ENCODE data around the gene BICD1. TPM values are rescaled to one million over a fixed set of nuclear protein-coding genes. Genes with fewer than 3 reads are reported as not detected.

Gene BICD1
- total and polyA plus RNA-seq, 2 donors (not counting 1 experiment from before 2014, with no cell fraction given) = 11.1 to 12.4 TPM

GRCh38 chr12:32205731-32206130 lies 99.1 kb downstream of the BICD1 start:
- TF ChIP-seq EZH2 (IDR thresholded peaks at IDR 0.05; ENCODE audit: low read length, missing control alignments) (no peak), CTCF (conservative IDR thresholded peaks at IDR 0.05 in 1 of 2, IDR thresholded peaks at IDR 0.05 in 1 of 2; ENCODE audit: low read depth in 1 of 2, low read length in 2 of 2) (no peak)
- Histone ChIP-seq H3K4me3 (replicated peaks in 1 of 4; ENCODE audit: control extremely low read depth in 1 of 4, insufficient read depth in 1 of 4, low read depth in 3 of 4, low read length in 4 of 4) (no peak overlapping the region), H3K79me2 (ENCODE audit: control insufficient read depth, insufficient read depth, low read length) (no peaks in the 10 kb centered on the region), H3K9me3 (ENCODE audit: control insufficient read depth, insufficient read depth, low read depth, low read length) (no peaks in the 10 kb centered on the region), H2AFZ (ENCODE audit: low read length) (no peak overlapping the region), H4K20me1 (ENCODE audit: control insufficient read depth, extremely low read depth, insufficient read depth, low read length) (peaks cover 2% of the 10 kb centered on the region), H3K36me3 (ENCODE audit: control insufficient read depth, insufficient read depth, low read length) (no peaks in the 10 kb centered on the region), H3K4me1 (ENCODE audit: control insufficient read depth, extremely low read depth, insufficient read depth, low read length) (no peaks in the 10 kb centered on the region), H3K9ac (ENCODE audit: insufficient read depth, low read length) (no peak overlapping the region), H3K4me2 (ENCODE audit: extremely low read depth, insufficient read depth, low read length) (no peak overlapping the region), H3K27me3 (ENCODE audit: control insufficient read depth, insufficient read depth, low read length) (no peaks in the 10 kb centered on the region), H3K27ac (ENCODE audit: insufficient read depth, low read length) (no peak overlapping the region)
- no peak for DNase-seq (ENCODE audit: low read depth in 2 of 2)

- Histone ChIP-seq H3K79me2 (ENCODE audit: control insufficient read depth, insufficient read depth, low read length) (no peaks in the 10 kb centered on the region), H3K27me3 (ENCODE audit: control insufficient read depth, insufficient read depth, low read length) (no peaks in the 10 kb centered on the region), H3K9me3 (ENCODE audit: control insufficient read depth, insufficient read depth, low read depth, low read length) (no peaks in the 10 kb centered on the region), H3K4me2 (ENCODE audit: extremely low read depth, insufficient read depth, low read length) (no peak overlapping the region), H3K9ac (ENCODE audit: insufficient read depth, low read length) (no peak overlapping the region), H2AFZ (ENCODE audit: low read length) (no peak overlapping the region), H3K4me3 (replicated peaks in 1 of 4; ENCODE audit: control extremely low read depth in 1 of 4, insufficient read depth in 1 of 4, low read depth in 3 of 4, low read length in 4 of 4) (no peak overlapping the region), H4K20me1 (ENCODE audit: control insufficient read depth, extremely low read depth, insufficient read depth, low read length) (peaks cover 2% of the 10 kb centered on the region), H3K27ac (ENCODE audit: insufficient read depth, low read length) (no peak overlapping the region), H3K4me1 (ENCODE audit: control insufficient read depth, extremely low read depth, insufficient read depth, low read length) (no peaks in the 10 kb centered on the region), H3K36me3 (ENCODE audit: control insufficient read depth, insufficient read depth, low read length) (no peaks in the 10 kb centered on the region)
- DNase-seq (ENCODE audit: low read depth in 2 of 2) = no peak
- TF ChIP-seq EZH2 (IDR thresholded peaks at IDR 0.05; ENCODE audit: low read length, missing control alignments) (no peak), CTCF (conservative IDR thresholded peaks at IDR 0.05 in 1 of 2, IDR thresholded peaks at IDR 0.05 in 1 of 2; ENCODE audit: low read depth in 1 of 2, low read length in 2 of 2) (no peak)
These were observed 101.7 kb downstream of the BICD1 start for GRCh38 chr12:32208355-32208754.

- H3K4me2 ChIP-seq (ENCODE audit: extremely low read depth, insufficient read depth, low read length) = no peak overlapping the region
- H3K4me3 ChIP-seq (replicated peaks in 1 of 4; ENCODE audit: control extremely low read depth in 1 of 4, insufficient read depth in 1 of 4, low read depth in 3 of 4, low read length in 4 of 4) = no peak overlapping the region
- H3K79me2 ChIP-seq (ENCODE audit: control insufficient read depth, insufficient read depth, low read length) = no peaks in the 10 kb centered on the region
- no peak overlapping the region for H2AFZ ChIP-seq (ENCODE audit: low read length)
- TF ChIP-seq EZH2 (IDR thresholded peaks at IDR 0.05; ENCODE audit: low read length, missing control alignments) (no peak), CTCF (conservative IDR thresholded peaks at IDR 0.05 in 1 of 2, IDR thresholded peaks at IDR 0.05 in 1 of 2; ENCODE audit: low read depth in 1 of 2, low read length in 2 of 2) (no peak)
- H3K27me3 ChIP-seq (ENCODE audit: control insufficient read depth, insufficient read depth, low read length) = no peaks in the 10 kb centered on the region
- H3K9ac ChIP-seq (ENCODE audit: insufficient read depth, low read length) = no peak overlapping the region
- peaks cover 2% of the 10 kb centered on the region for H4K20me1 ChIP-seq (ENCODE audit: control insufficient read depth, extremely low read depth, insufficient read depth, low read length)
- H3K27ac ChIP-seq (ENCODE audit: insufficient read depth, low read length) = no peak overlapping the region
- no peaks in the 10 kb centered on the region for H3K9me3 ChIP-seq (ENCODE audit: control insufficient read depth, insufficient read depth, low read depth, low read length)
- no peak for DNase-seq (ENCODE audit: low read depth in 2 of 2)
- H3K36me3 ChIP-seq (ENCODE audit: control insufficient read depth, insufficient read depth, low read length) = no peaks in the 10 kb centered on the region
- no peaks in the 10 kb centered on the region for H3K4me1 ChIP-seq (ENCODE audit: control insufficient read depth, extremely low read depth, insufficient read depth, low read length)
These were observed 104.6 kb downstream of the BICD1 start for GRCh38 chr12:32211066-32211899.
